ENCODE measurements around the gene PGP.
"Not testable (repeated sequence)": the region's sequence is repeated elsewhere in the genome, so short reads cannot be mapped to it uniquely, and the experiment has no call there.

The PGP gene

GRCh38 chr16:2206780-2207433, 7.7 kb downstream of the PGP start:
- intact Hi-C loops (cut with DNase I; ENCODE audit: low total_unique reads): no loop called here
- Histone ChIP-seq H3K9me3 (no peaks in the 10 kb centered on the region), H3K4me3 (peak overlapping the region in 1 of 2 donors; percentile 75), H3K4me1 (peaks cover 0 to 18% (median 15%) of the 10 kb centered on the region in 4 donors), H3K27ac (no peak overlapping the region), H3K27me3 (no peaks in the 10 kb centered on the region), H3K36me3 (peaks cover 18 to 40% (median 25%) of the 10 kb centered on the region in 3 donors)
- no peak for DNase-seq
- no peak for TF ChIP-seq CTCF (IDR thresholded peaks at IDR 0.05)

- peak overlapping the region; percentile 68 to 75 for H3K4me3 ChIP-seq
- H3K4me1 ChIP-seq: peaks cover 0 to 18% (median 13%) of the 10 kb centered on the region in 4 donors
- peaks cover 18 to 40% (median 24%) of the 10 kb centered on the region in 3 donors for H3K36me3 ChIP-seq
- no peak for TF ChIP-seq CTCF (IDR thresholded peaks at IDR 0.05)
- no peak for DNase-seq
- intact Hi-C loops (cut with DNase I; ENCODE audit: low total_unique reads): no loop called here
- H3K27me3 ChIP-seq: no peaks in the 10 kb centered on the region
- no peaks in the 10 kb centered on the region for H3K9me3 ChIP-seq
- peak overlapping the region; percentile 94 to 95 for H3K27ac ChIP-seq
These were observed 8.2 kb downstream of the PGP start for GRCh38 chr16:2206420-2206779.

- peaks cover 18 to 40% (median 24%) of the 10 kb centered on the region in 3 donors for H3K36me3 ChIP-seq
- DNase-seq: peak; percentile 29 to 75
- peak overlapping the region; percentile 94 to 95 for H3K27ac ChIP-seq
- peaks cover 0 to 18% (median 13%) of the 10 kb centered on the region in 4 donors for H3K4me1 ChIP-seq
- H3K9me3 ChIP-seq: no peaks in the 10 kb centered on the region
- no peaks in the 10 kb centered on the region for H3K27me3 ChIP-seq
- intact Hi-C loops (cut with DNase I; ENCODE audit: low total_unique reads): no loop called here
- no peak for TF ChIP-seq CTCF (IDR thresholded peaks at IDR 0.05)
- peak overlapping the region; percentile 68 to 75 for H3K4me3 ChIP-seq
These were observed 8.7 kb downstream of the PGP start for GRCh38 chr16:2205967-2206313.

- intact Hi-C loops (cut with DNase I; ENCODE audit: low total_unique reads): no loop called here
- H3K4me3 ChIP-seq: peak within 1 kb of the TSS; percentile 68 to 75
- H3K9me3 ChIP-seq: no peaks in the 10 kb centered on the region
- peaks cover 0 to 18% (median 13%) of the 10 kb centered on the region in 4 donors for H3K4me1 ChIP-seq
- no peaks in the 10 kb centered on the region for H3K27me3 ChIP-seq
- DNase-seq: peak; percentile 77 to 92
- H3K36me3 ChIP-seq: peaks cover 18 to 38% (median 24%) of the 10 kb centered on the region in 3 donors
- peak within 1 kb of the TSS; percentile 94 to 95 for H3K27ac ChIP-seq
- TF ChIP-seq CTCF (IDR thresholded peaks at IDR 0.05): peak in 1 of 2 experiments; percentile 19
These were observed 9.3 kb downstream of the PGP start, which contains the start of gene MLST8 for GRCh38 chr16:2205104-2205966. MLST8 (plus strand) TSS chr16:2205454; CDS start chr16:2206086, 632 bp downstream.

GRCh38 chr16:2204416-2205103, 10.1 kb downstream of the PGP start:
- Histone ChIP-seq H3K36me3 (peaks cover 18 to 30% (median 24%) of the 10 kb centered on the region in 3 donors), H3K4me1 (peaks cover 0 to 18% (median 13%) of the 10 kb centered on the region in 4 donors), H3K9me3 (no peaks in the 10 kb centered on the region), H3K4me3 (peak overlapping the region; percentile 68 to 75), H3K27me3 (peaks cover 0 to under 1% of the 10 kb centered on the region in 2 donors), H3K27ac (peak overlapping the region; percentile 94 to 95)
- TF ChIP-seq CTCF (IDR thresholded peaks at IDR 0.05): no peak
- intact Hi-C loops (cut with DNase I; ENCODE audit: low total_unique reads): no loop called here
- DNase-seq: no peak

- H3K4me3 ChIP-seq; intact Hi-C loops (cut with DNase I; ENCODE audit: low total_unique reads); H3K9me3 ChIP-seq; DNase-seq; H3K27ac ChIP-seq: not testable (repeated sequence)
- Histone ChIP-seq H3K36me3 (peaks cover 9 to 17% (median 10%) of the 10 kb centered on the region in 3 donors), H3K27me3 (peaks cover 0 to 10% of the 10 kb centered on the region in 2 donors), H3K4me1 (peaks cover 0 to 18% (median 13%) of the 10 kb centered on the region in 4 donors)
These were observed 11.4 kb downstream of the PGP start for GRCh38 chr16:2203119-2203688.
